Measurements from ENCODE around the gene TRIM71. TPM values are rescaled to one million over a fixed set of nuclear protein-coding genes. Genes with fewer than 3 reads are reported as not detected.

TRIM71 gene
- total RNA-seq, 1 donor from 2014 or later, result 3.6 TPM

- peak overlapping the region; percentile 72 for H3K4me3 ChIP-seq (ENCODE audit: low read depth, low read length)
- no peak for TF ChIP-seq CTCF (conservative IDR thresholded peaks at IDR 0.05; ENCODE audit: low read depth, low read length)
- no peak for DNase-seq (ENCODE audit: low read depth)
Observed at GRCh38 chr3:32816439-32817256, 1.1 kb upstream of the TRIM71 start.

DNA sequence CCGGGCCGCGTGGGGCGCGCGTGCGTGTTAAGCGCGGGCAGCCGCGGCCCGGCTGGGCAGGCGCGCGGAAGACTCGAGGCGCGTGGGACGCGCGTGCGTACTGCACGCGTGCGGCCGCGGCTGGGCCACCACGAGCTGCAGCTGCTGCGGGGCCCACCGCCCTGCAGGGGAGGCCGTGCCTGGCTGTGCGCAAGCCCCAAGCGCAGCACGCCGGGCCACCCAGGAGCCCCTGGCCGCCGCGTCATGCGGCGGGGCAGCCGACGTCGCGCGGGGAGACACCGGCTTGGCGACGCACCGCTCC lies 590 bp upstream of the TRIM71 start:
- no peak for TF ChIP-seq CTCF (conservative IDR thresholded peaks at IDR 0.05; ENCODE audit: low read depth, low read length)
- DNase-seq (ENCODE audit: low read depth), result no peak
- peak overlapping the region; percentile 72 for H3K4me3 ChIP-seq (ENCODE audit: low read depth, low read length)

GRCh38 chr3:32818229-32818969 lies 602 bp downstream of the TRIM71 start:
- H3K4me3 ChIP-seq (ENCODE audit: low read depth, low read length), result peak overlapping the region; percentile 72
- DNase-seq (ENCODE audit: low read depth), result no peak
- no peak for TF ChIP-seq CTCF (conservative IDR thresholded peaks at IDR 0.05; ENCODE audit: low read depth, low read length)

- TF ChIP-seq CTCF (conservative IDR thresholded peaks at IDR 0.05; ENCODE audit: low read depth, low read length), result no peak
- H3K4me3 ChIP-seq (ENCODE audit: low read depth, low read length), result peak overlapping the region; percentile 72
- DNase-seq (ENCODE audit: low read depth), result no peak
Observed at GRCh38 chr3:32818970-32819511, 1.2 kb downstream of the TRIM71 start.

- H3K4me3 ChIP-seq (ENCODE audit: low read depth, low read length), result peak overlapping the region; percentile 72
- no peak for TF ChIP-seq CTCF (conservative IDR thresholded peaks at IDR 0.05; ENCODE audit: low read depth, low read length)
- no peak for DNase-seq (ENCODE audit: low read depth)
Observed at GRCh38 chr3:32819551-32820348, 2.0 kb downstream of the TRIM71 start.

DNA sequence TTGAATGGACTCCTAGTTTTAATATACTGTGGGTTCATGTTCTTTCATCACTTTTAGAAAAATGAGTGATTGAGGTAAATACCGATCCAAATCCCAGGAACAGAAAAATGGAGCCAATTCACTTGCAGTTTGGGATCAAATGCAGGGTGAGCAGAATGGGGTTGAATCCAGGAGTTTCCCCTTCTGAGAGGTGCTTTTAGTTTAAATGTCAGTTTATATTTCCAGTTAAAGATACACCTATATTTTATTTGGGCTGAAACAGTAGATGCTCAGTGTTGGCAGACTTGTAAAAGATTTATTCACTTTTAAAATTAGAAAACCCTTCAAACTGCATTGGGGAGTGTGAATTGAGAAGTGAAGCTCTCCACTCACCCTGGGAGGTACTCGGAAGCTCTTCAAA lies 2.6 kb downstream of the TRIM71 start:
- peak overlapping the region; percentile 72 for H3K4me3 ChIP-seq (ENCODE audit: low read depth, low read length)
- no peak for TF ChIP-seq CTCF (conservative IDR thresholded peaks at IDR 0.05; ENCODE audit: low read depth, low read length)
- no peak for DNase-seq (ENCODE audit: low read depth)
